Measurements from ENCODE around the gene ETS1.

- TF ChIP-seq CTCF (IDR thresholded peaks at IDR 0.05) (no peak), POLR2A (IDR thresholded peaks at IDR 0.05) (no peak)
These were observed 21.5 kb upstream of the ETS1 start for GRCh38 chr11:128608746-128609407.
